ENCODE results near the gene GLRX3. TPM values are rescaled to one million over a fixed set of nuclear protein-coding genes. Genes with fewer than 3 reads are reported as not detected.

Gene GLRX3
- total RNA-seq, 4 donors from 2014 or later = 44.9 to 61.4 (median 53.3) TPM

DNA sequence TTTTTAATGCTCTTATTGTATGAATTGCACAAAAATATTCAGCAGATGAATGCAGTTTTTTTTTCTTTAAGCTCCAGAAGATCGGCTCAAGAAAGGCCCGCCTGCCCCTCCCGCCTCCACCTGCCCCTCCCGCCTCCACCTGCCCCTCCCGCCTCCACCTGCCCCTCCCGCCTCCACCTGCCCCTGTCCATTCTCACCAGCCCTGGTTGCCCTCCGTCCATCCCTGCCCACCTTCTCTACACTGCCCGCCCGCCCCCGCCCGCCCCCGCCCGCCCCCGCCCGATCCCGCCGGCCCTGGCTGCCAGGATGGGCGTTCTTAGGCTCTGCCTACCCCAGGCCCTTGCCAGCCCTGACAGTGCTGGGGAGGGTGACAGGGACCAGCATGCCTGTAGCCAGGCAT, 67.4 kb downstream of the GLRX3 start:
- Histone ChIP-seq H3K4me1 (no peaks in the 10 kb centered on the region), H3K27me3 (peaks cover 0 to 13% (median 0%) of the 10 kb centered on the region in 4 donors), H3K36me3 (no peaks in the 10 kb centered on the region), H3K4me3 (no peak overlapping the region), H3K27ac (replicated peaks in 1 of 4) (no peak overlapping the region), H3K9me3 (peaks cover 0 to under 1% (median 0%) of the 10 kb centered on the region in 4 donors)
- 64% methylated on average over 6 of the region's 18 CpGs for WGBS
- no peak for DNase-seq (ENCODE audit: extremely low spot score)
- TF ChIP-seq CTCF (IDR thresholded peaks at IDR 0.05) = no peak
- TF ChIP-seq POLR2A (IDR thresholded peaks at IDR 0.05; ENCODE audit: low read depth) = no peak
- no peak for TF ChIP-seq EP300 (IDR thresholded peaks at IDR 0.05)
- TF ChIP-seq POLR2AphosphoS5 (IDR thresholded peaks at IDR 0.05) = no peak
- intact Hi-C loops (cut with DNase I) = no loop called here

DNA sequence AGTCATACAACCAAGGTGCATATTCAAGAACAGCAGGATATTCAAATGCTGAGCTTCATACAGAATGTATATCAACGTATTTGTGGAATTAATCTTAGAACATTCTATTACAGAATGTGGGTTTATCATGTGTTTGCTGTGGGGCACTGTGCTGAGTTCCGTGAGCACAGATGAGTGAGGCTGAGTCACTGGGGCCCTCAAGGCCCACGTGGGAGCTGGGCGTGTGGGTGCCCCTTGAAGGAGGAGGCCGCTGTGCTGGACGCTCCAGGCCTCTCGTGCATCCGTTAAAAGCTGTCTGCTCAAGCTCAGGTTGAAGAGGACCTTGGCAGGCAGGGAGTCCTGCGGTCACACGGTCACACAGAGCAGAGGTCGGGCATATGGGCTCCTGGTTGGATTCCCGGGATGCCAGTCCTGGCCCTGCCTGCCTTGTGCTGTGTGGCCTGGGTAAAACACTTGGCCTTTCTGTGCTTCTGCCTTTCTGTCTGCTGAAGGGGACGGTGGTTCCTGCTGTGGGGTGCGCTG, 70.1 kb downstream of the GLRX3 start:
- no peak overlapping the region for H3K4me3 ChIP-seq
- no peaks in the 10 kb centered on the region for H3K36me3 ChIP-seq
- TF ChIP-seq EP300 (IDR thresholded peaks at IDR 0.05) (no peak), POLR2A (IDR thresholded peaks at IDR 0.05; ENCODE audit: low read depth) (no peak), POLR2AphosphoS5 (IDR thresholded peaks at IDR 0.05) (no peak), CTCF (IDR thresholded peaks at IDR 0.05) (no peak)
- peaks cover 0 to 3% (median 0%) of the 10 kb centered on the region in 4 donors for H3K9me3 ChIP-seq
- no peak overlapping the region for H3K27ac ChIP-seq (replicated peaks in 1 of 4)
- no peaks in the 10 kb centered on the region for H3K27me3 ChIP-seq
- 83% methylated on average over 14 of the region's 14 CpGs for WGBS
- intact Hi-C loops (cut with DNase I) = no loop called here
- no peak for DNase-seq (ENCODE audit: extremely low spot score)
- H3K4me1 ChIP-seq = no peaks in the 10 kb centered on the region

- intact Hi-C loops (cut with DNase I) = no loop called here
- Histone ChIP-seq H3K9me3 (peaks cover 0 to 3% (median 0%) of the 10 kb centered on the region in 4 donors), H3K4me1 (no peaks in the 10 kb centered on the region), H3K36me3 (no peaks in the 10 kb centered on the region), H3K4me3 (no peak overlapping the region), H3K27ac (replicated peaks in 1 of 4) (no peak overlapping the region), H3K27me3 (no peaks in the 10 kb centered on the region)
- DNase-seq (ENCODE audit: extremely low spot score) = no peak
- TF ChIP-seq POLR2A (IDR thresholded peaks at IDR 0.05; ENCODE audit: low read depth) (no peak), POLR2AphosphoS5 (IDR thresholded peaks at IDR 0.05) (no peak), EP300 (IDR thresholded peaks at IDR 0.05) (no peak), CTCF (IDR thresholded peaks at IDR 0.05) (no peak)
- WGBS = 75% methylated on average over 3 of the region's 3 CpGs
These were observed 71.0 kb downstream of the GLRX3 start for GRCh38 chr10:130207205-130207604.

- TF ChIP-seq POLR2AphosphoS5 (IDR thresholded peaks at IDR 0.05) = no peak
- TF ChIP-seq EP300 (IDR thresholded peaks at IDR 0.05) = no peak
- no peak for TF ChIP-seq CTCF (IDR thresholded peaks at IDR 0.05)
- no peak for TF ChIP-seq POLR2A (IDR thresholded peaks at IDR 0.05; ENCODE audit: low read depth)
- Histone ChIP-seq H3K36me3 (no peaks in the 10 kb centered on the region), H3K4me1 (no peaks in the 10 kb centered on the region), H3K27me3 (no peaks in the 10 kb centered on the region), H3K9me3 (peaks cover 0 to 3% (median 0%) of the 10 kb centered on the region in 4 donors), H3K4me3 (no peak overlapping the region), H3K27ac (replicated peaks in 1 of 4) (no peak overlapping the region)
- no peak for DNase-seq (ENCODE audit: extremely low spot score)
- intact Hi-C loops (cut with DNase I) = no loop called here
- 57% methylated on average over 3 of the region's 3 CpGs for WGBS
These were observed 72.6 kb downstream of the GLRX3 start for GRCh38 chr10:130208807-130209206.

- Histone ChIP-seq H3K4me1 (no peaks in the 10 kb centered on the region), H3K9me3 (peaks cover 0 to 3% (median 0%) of the 10 kb centered on the region in 4 donors), H3K4me3 (no peak overlapping the region), H3K36me3 (no peaks in the 10 kb centered on the region), H3K27me3 (no peaks in the 10 kb centered on the region), H3K27ac (replicated peaks in 1 of 4) (no peak overlapping the region)
- no peak for DNase-seq (ENCODE audit: extremely low spot score)
- 31% methylated on average over 4 of the region's 4 CpGs for WGBS
- intact Hi-C loops (cut with DNase I) = no loop called here
- TF ChIP-seq EP300 (IDR thresholded peaks at IDR 0.05) (no peak), POLR2AphosphoS5 (IDR thresholded peaks at IDR 0.05) (no peak), CTCF (IDR thresholded peaks at IDR 0.05) (no peak), POLR2A (IDR thresholded peaks at IDR 0.05; ENCODE audit: low read depth) (no peak)
These were observed 76.6 kb downstream of the GLRX3 start for GRCh38 chr10:130212746-130213145.

All from esophagus muscularis mucosa (tissue), 4 donors.